Type B pancreatic cell (in vitro differentiated cells): Measurements from ENCODE around the gene STIM2. TPM values are rescaled to one million over a fixed set of nuclear protein-coding genes. Genes with fewer than 3 reads are reported as not detected.

Source experiments
- DNase-seq: peaks from one replicate; pipeline ENCODE4 v3.0.0; 2021; ENCODE audit warnings: mixed read lengths; ENCODE audit not compliant: unreplicated experiment; ENCODE audit errors: extremely low spot score
- H3K27ac Mint-ChIP-seq: 2 replicates; pipeline ENCODE4 v1.8.0; 2021; ENCODE audit warnings: mild to moderate bottlenecking, mixed read lengths
- H3K27me3 Mint-ChIP-seq: 2 replicates; pipeline ENCODE4 v1.8.0; 2021; ENCODE audit warnings: mixed read lengths
- H3K36me3 Mint-ChIP-seq: 2 replicates; pipeline ENCODE4 v1.8.0; 2021; ENCODE audit warnings: mixed read lengths
- H3K4me1 Mint-ChIP-seq: one replicate; pipeline ENCODE4 v1.8.0; 2021; ENCODE audit warnings: mixed read lengths; ENCODE audit not compliant: unreplicated experiment
- H3K4me3 Mint-ChIP-seq: 2 replicates; pipeline ENCODE4 v1.8.0; 2021; ENCODE audit warnings: mild to moderate bottlenecking, mixed read lengths
- H3K9me3 Mint-ChIP-seq: 2 replicates; pipeline ENCODE4 v1.8.0; 2021; ENCODE audit warnings: mixed read lengths
- total RNA-seq: library from RNA; stranded (reverse); gene quantifications from 2 replicates; pipeline ENCODE4 v1.2.1, GENCODE V29; 2021; ENCODE audit warnings: low replicate concordance
- TF ChIP-seq, protein P1 (sequence below): fragments of 200-600 bp; sonication (generic); conservative IDR thresholded peaks from 2 replicates; pipeline ENCODE4 v1.5.0; 2021; ENCODE audit warnings: antibody characterized with exemption, mild to moderate bottlenecking

STIM2 gene
- total RNA-seq, 1 donor from 2014 or later: 36.2 TPM

- Mint-ChIP-seq H3K9me3 (no peaks in the 10 kb centered on the region), H3K36me3 (no peaks in the 10 kb centered on the region), H3K27ac (no peak overlapping the region), H3K4me3 (no peak overlapping the region), H3K4me1 (peaks cover 3% of the 10 kb centered on the region), H3K27me3 (no peaks in the 10 kb centered on the region)
- TF ChIP-seq, protein P1, sequence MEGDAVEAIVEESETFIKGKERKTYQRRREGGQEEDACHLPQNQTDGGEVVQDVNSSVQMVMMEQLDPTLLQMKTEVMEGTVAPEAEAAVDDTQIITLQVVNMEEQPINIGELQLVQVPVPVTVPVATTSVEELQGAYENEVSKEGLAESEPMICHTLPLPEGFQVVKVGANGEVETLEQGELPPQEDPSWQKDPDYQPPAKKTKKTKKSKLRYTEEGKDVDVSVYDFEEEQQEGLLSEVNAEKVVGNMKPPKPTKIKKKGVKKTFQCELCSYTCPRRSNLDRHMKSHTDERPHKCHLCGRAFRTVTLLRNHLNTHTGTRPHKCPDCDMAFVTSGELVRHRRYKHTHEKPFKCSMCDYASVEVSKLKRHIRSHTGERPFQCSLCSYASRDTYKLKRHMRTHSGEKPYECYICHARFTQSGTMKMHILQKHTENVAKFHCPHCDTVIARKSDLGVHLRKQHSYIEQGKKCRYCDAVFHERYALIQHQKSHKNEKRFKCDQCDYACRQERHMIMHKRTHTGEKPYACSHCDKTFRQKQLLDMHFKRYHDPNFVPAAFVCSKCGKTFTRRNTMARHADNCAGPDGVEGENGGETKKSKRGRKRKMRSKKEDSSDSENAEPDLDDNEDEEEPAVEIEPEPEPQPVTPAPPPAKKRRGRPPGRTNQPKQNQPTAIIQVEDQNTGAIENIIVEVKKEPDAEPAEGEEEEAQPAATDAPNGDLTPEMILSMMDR: no peak
- DNase-seq: no peak
Measured at GRCh38 chr4:26991057-26991456, 130.4 kb downstream of the STIM2 start.

- no peaks in the 10 kb centered on the region for H3K9me3 Mint-ChIP-seq
- DNase-seq: no peak
- H3K36me3 Mint-ChIP-seq: no peaks in the 10 kb centered on the region
- TF ChIP-seq, protein P1: no peak
- no peaks in the 10 kb centered on the region for H3K27me3 Mint-ChIP-seq
- H3K4me3 Mint-ChIP-seq: no peak overlapping the region
- H3K4me1 Mint-ChIP-seq: no peaks in the 10 kb centered on the region
- H3K27ac Mint-ChIP-seq: no peak overlapping the region
Measured at GRCh38 chr4:26992657-26993361, 132.2 kb downstream of the STIM2 start.

- Mint-ChIP-seq H3K27ac (no peak overlapping the region), H3K9me3 (no peaks in the 10 kb centered on the region), H3K4me1 (no peaks in the 10 kb centered on the region), H3K36me3 (no peaks in the 10 kb centered on the region), H3K4me3 (no peak overlapping the region), H3K27me3 (no peaks in the 10 kb centered on the region)
- TF ChIP-seq, protein P1: no peak
- DNase-seq: no peak
Measured at GRCh38 chr4:26993539-26993938, 132.9 kb downstream of the STIM2 start.

- H3K9me3 Mint-ChIP-seq: no peaks in the 10 kb centered on the region
Measured at GRCh38 chr4:26993967-26994366, 133.3 kb downstream of the STIM2 start.

GRCh38 chr4:26995316-26995715, 134.7 kb downstream of the STIM2 start:
- no peak for DNase-seq
- no peaks in the 10 kb centered on the region for H3K36me3 Mint-ChIP-seq
- H3K4me1 Mint-ChIP-seq: no peaks in the 10 kb centered on the region
- no peak overlapping the region for H3K27ac Mint-ChIP-seq
- no peaks in the 10 kb centered on the region for H3K27me3 Mint-ChIP-seq
- H3K9me3 Mint-ChIP-seq: no peaks in the 10 kb centered on the region
- TF ChIP-seq, protein P1: no peak
- H3K4me3 Mint-ChIP-seq: no peak overlapping the region

More at GRCh38 chr4:26993967-26994366, 133.3 kb downstream of the STIM2 start:
- DNase-seq: no peak
- Mint-ChIP-seq H3K27me3 (no peaks in the 10 kb centered on the region), H3K27ac (no peak overlapping the region), H3K36me3 (no peaks in the 10 kb centered on the region), H3K4me1 (no peaks in the 10 kb centered on the region), H3K4me3 (no peak overlapping the region)
- TF ChIP-seq, protein P1: no peak
